HG02884 (cell line): ENCODE results near the gene ATP11A.

ENCODE experiments used
- ATAC-seq: cut with Tn5 transposase; IDR thresholded peaks from one replicate; pipeline ENCODE4 v1.9.1; 2021; ENCODE audit warnings: mild to moderate bottlenecking, moderate library complexity; ENCODE audit not compliant: unreplicated experiment

Gene ATP11A

GRCh38 chr13:112888238-112889111 lies 198.6 kb downstream of the ATP11A start:
- no peak for ATAC-seq

- no peak for ATAC-seq
These were observed 199.8 kb downstream of the ATP11A start for GRCh38 chr13:112889351-112890290.

GRCh38 chr13:112890316-112891145 lies 200.7 kb downstream of the ATP11A start:
- ATAC-seq, result no peak

GRCh38 chr13:112891477-112892401 lies 201.9 kb downstream of the ATP11A start:
- no peak for ATAC-seq

GRCh38 chr13:112892426-112893206 lies 202.8 kb downstream of the ATP11A start:
- no peak for ATAC-seq

- no peak for ATAC-seq
These were observed 203.3 kb downstream of the ATP11A start for GRCh38 chr13:112893207-112893569.

- ATAC-seq, result no peak
These were observed 204.0 kb downstream of the ATP11A start for GRCh38 chr13:112893570-112894422.

GRCh38 chr13:112894423-112894672 lies 204.5 kb downstream of the ATP11A start:
- no peak for ATAC-seq

- no peak for ATAC-seq
These were observed 205.0 kb downstream of the ATP11A start for GRCh38 chr13:112894673-112895481.

GRCh38 chr13:112895521-112896465 lies 206.0 kb downstream of the ATP11A start:
- no peak for ATAC-seq

- ATAC-seq, result no peak
These were observed 207.1 kb downstream of the ATP11A start for GRCh38 chr13:112896736-112897602.

- no peak for ATAC-seq
These were observed 207.7 kb downstream of the ATP11A start for GRCh38 chr13:112897603-112897955.

GRCh38 chr13:112897956-112898620 lies 208.2 kb downstream of the ATP11A start:
- ATAC-seq, result no peak

GRCh38 chr13:112898621-112899280 lies 208.9 kb downstream of the ATP11A start:
- no peak for ATAC-seq
